Prostate gland (tissue), 2 donors: ENCODE data around the gene ZFHX3. TPM values are rescaled to one million over a fixed set of nuclear protein-coding genes. Genes with fewer than 3 reads are reported as not detected.

Experiments
- DNase-seq: peaks from one replicate; pipeline ENCODE4 v3.0.0-alpha.2; 2019; ENCODE audit warnings: low spot score
- H3K27ac ChIP-seq, 2 donors: fragments of 200-600 bp; sonication (generic); 2 replicates each; pipeline ENCODE4 v1.5.1; 2017 to 2019
- H3K27me3 ChIP-seq: fragments of 200-600 bp; sonication (generic); replicated peaks from 2 replicates; pipeline ENCODE4 v1.5.1; 2019; ENCODE audit not compliant: insufficient read depth
- H3K36me3 ChIP-seq, 2 donors: fragments of 200-600 bp; sonication (generic); 1 replicate in 1 of 2; 2 replicates in 1 of 2; pipeline versions ENCODE4 v1.5.1 to v1.8.1; 2017 to 2019
- H3K4me1 ChIP-seq: fragments of 200-600 bp; sonication (generic); replicated peaks from 2 replicates; pipeline ENCODE4 v1.5.1; 2019
- H3K4me3 ChIP-seq, 2 donors: fragments of 200-600 bp; sonication (generic); 2 replicates each; pipeline ENCODE4 v1.5.1; 2017 to 2019
- H3K9me3 ChIP-seq: fragments of 200-600 bp; sonication (generic); 2 replicates; pipeline ENCODE4 v1.5.1; 2017
- POLR2A ChIP-seq: fragments of 450-650 bp; IDR thresholded peaks from one replicate; pipeline ENCODE4 v1.6.1; 2016; ENCODE audit warnings: antibody characterized with exemption, mild to moderate bottlenecking
- POLR2AphosphoS5 ChIP-seq: sonication (generic); formaldehyde crosslinking; IDR thresholded peaks from one replicate; pipeline ENCODE4 v1.6.1; 2017; ENCODE audit warnings: antibody characterized with exemption
- WGBS: methylation state at CpG from one replicate; pipeline ENCODE4 v1.1.5; 2018; 5-methylcytosine and 5-hydroxymethylcytosine counted together
- intact Hi-C: fragments of 100-400 bp; cut with DNase I; formaldehyde crosslinking; loops from one replicate; pipeline ENCODE4 v1.14.2; 2022
- total RNA-seq, 2 donors: library from RNA; depleted of rRNA; stranded (reverse); fragments of >200 nt; gene quantifications; one replicate each; pipeline ENCODE4 v1.1.0, GENCODE V29; 2016
- TF ChIP-seq, protein P1 (sequence below), 4 experiments: fragments of 200-600 bp in 2 of 4; fragments of 450-650 bp in 2 of 4; sonication (generic) in 2 of 4; IDR thresholded peaks; 1 replicate in 3 of 4; 2 replicates in 1 of 4; pipeline ENCODE4 v1.5.1; 2016 to 2019; ENCODE audit warnings: antibody characterized with exemption in 4 of 4, mild to moderate bottlenecking in 2 of 4, moderate library complexity in 2 of 4

The ZFHX3 gene
- total RNA-seq, 2 donors from 2014 or later: 51.1 to 53.9 TPM

DNA sequence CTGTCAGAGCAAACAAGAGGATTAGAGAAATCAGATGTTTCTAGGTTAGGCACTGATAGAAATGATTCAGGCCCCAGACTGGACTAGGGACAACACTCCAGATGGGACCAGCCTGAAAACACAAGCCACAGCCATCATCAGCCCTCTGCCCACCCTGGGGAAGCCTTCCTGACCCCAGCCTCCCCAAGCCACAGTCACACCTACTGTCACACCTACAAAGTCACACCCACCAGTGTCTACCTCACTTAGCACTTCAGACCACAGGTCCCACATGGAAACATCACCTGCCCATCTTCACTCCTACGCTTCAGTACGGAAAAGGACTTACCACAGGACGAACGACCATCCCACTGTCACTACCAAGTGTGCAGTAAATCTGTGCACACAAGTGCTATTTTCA lies 197.9 kb downstream of the ZFHX3 start:
- Histone ChIP-seq H3K4me1 (peaks cover 19% of the 10 kb centered on the region), H3K27me3 (no peaks in the 10 kb centered on the region), H3K4me3 (no peak overlapping the region), H3K27ac (peak overlapping the region in 1 of 2 donors; percentile 20), H3K36me3 (no peaks in the 10 kb centered on the region), H3K9me3 (no peaks in the 10 kb centered on the region)
- intact Hi-C loops: loop anchor here (5.0 kb wide), 2 partner anchors 82 to 142 kb away; no protein-coding TSS in a partner anchor
- WGBS: 95% methylated on average over 4 of the region's 4 CpGs
- TF ChIP-seq POLR2A (no peak), POLR2AphosphoS5 (no peak)
- TF ChIP-seq, protein P1, sequence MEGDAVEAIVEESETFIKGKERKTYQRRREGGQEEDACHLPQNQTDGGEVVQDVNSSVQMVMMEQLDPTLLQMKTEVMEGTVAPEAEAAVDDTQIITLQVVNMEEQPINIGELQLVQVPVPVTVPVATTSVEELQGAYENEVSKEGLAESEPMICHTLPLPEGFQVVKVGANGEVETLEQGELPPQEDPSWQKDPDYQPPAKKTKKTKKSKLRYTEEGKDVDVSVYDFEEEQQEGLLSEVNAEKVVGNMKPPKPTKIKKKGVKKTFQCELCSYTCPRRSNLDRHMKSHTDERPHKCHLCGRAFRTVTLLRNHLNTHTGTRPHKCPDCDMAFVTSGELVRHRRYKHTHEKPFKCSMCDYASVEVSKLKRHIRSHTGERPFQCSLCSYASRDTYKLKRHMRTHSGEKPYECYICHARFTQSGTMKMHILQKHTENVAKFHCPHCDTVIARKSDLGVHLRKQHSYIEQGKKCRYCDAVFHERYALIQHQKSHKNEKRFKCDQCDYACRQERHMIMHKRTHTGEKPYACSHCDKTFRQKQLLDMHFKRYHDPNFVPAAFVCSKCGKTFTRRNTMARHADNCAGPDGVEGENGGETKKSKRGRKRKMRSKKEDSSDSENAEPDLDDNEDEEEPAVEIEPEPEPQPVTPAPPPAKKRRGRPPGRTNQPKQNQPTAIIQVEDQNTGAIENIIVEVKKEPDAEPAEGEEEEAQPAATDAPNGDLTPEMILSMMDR (IDR thresholded peaks at IDR 0.05): no peak
- DNase-seq: no peak

DNA sequence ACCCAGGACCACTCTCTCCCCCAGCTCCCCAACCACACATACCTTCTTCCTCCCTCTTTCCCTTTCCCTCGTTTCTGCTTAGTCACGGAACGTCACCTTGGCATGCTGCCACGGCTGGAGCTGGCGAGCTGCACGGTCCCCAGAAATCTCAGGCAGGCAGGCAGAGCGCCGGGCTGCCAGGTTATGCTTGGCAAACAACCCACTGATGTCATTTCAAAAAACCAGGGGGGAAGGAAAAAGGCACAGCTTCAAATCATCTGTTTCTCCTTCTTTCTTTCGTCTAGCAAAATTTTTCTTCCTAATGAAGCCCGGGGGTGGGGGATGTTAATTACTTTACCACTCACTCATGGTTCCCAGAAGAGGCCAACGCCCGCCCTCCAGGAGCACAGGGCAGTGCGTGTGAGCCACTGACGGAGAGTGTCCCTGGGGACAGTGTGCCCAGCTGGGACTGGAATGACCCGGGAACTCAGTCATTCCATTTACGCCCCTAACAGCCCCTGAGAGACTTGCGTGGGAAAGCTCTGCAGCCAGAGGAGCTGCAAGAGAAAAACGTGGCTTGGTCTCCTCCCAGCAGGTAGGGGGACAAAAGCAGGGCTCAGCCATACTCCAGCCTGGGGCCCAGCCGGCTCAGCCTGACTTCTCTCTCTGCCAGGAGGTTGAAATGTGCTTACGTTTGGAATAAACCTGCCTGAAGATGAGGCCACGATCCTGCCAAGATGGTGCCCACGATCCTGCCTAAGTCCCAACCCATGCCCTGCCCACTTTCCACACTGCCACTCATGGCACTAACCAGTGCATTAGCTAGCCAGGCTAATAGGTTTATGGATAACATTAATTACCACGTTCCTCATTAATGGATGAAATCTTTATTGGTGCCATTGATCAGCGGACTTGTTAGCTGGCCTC lies 198.9 kb downstream of the ZFHX3 start:
- Histone ChIP-seq H3K4me3 (no peak overlapping the region), H3K36me3 (no peaks in the 10 kb centered on the region), H3K9me3 (no peaks in the 10 kb centered on the region), H3K27me3 (no peaks in the 10 kb centered on the region), H3K27ac (peak overlapping the region; percentile 71 to 72), H3K4me1 (peaks cover 19% of the 10 kb centered on the region)
- TF ChIP-seq, protein P1 (IDR thresholded peaks at IDR 0.05): no peak
- peak; percentile 84 for TF ChIP-seq POLR2AphosphoS5
- DNase-seq: peak; percentile 86
- intact Hi-C loops: loop anchor here (5.0 kb wide), 1 partner anchor 198 kb away; the partner anchor contains the start of gene ZFHX3
- 25% methylated on average over 24 of the region's 24 CpGs for WGBS

DNA sequence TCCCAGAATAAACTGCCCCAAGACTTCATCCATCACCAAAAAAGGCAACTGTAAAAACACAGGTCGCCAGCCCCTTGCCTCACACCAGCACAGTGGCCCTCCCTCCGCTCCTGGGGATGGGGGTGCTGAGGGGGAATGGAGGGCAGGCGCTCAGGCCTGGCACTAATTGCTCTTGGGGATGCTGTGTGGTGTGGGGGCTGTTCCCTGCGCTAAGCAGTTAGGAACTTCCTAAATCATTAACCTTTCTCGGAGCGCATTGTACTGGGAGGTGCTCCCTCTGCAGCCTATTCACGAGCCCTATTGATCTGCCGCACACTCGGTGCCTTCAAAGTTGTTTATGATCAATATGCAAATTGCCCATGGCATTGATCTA lies 199.9 kb downstream of the ZFHX3 start:
- Histone ChIP-seq H3K36me3 (no peaks in the 10 kb centered on the region), H3K4me3 (no peak overlapping the region), H3K4me1 (peaks cover 19% of the 10 kb centered on the region), H3K27me3 (no peaks in the 10 kb centered on the region), H3K27ac (peak overlapping the region; percentile 71 to 72), H3K9me3 (no peaks in the 10 kb centered on the region)
- no peak for DNase-seq
- TF ChIP-seq POLR2A (no peak), POLR2AphosphoS5 (no peak)
- TF ChIP-seq, protein P1 (IDR thresholded peaks at IDR 0.05): no peak
- intact Hi-C loops: loop anchor here (5.0 kb wide), 1 partner anchor 199 kb away; the partner anchor contains the start of gene ZFHX3
- 93% methylated on average over 9 of the region's 9 CpGs for WGBS

DNA sequence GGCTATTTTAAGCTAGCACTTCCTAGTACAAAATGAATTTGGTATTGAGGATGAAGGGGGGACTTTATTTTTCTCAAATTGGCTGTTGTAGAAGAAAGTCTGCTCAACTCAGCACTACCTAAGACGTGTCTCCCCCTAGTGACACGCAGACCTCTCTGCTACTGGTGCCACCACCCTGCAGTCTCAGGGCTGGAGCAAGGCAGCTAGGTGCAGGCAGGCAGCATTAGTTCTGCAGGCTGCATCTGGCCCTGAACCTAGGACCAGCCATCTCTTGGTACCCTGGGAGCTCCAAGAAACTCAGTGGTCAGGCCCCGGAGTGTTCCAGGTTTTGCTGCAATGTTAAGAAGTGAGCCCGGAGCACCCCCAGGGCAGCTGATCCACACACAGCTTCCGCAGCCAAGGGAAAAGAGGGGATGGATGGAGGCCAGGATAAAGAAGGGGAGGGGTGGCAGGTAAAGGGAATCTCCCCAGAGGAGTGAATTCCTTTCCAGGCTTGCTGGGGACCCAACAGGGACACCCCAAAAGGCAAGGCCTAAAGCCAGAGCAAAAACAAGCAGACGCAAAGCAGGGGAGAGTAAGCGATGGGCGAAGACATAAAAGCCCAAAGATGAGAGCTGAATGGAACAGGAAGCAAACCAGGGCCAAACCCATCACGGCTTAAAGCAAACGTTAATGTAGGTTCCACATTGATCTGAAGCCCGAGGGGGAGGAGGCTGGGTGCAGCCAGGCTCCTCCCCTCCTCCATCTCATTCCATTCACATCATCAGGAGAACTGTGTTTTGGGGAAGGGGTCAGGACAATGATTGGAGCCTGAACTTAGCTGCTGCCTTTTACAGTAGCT lies 200.5 kb downstream of the ZFHX3 start:
- WGBS: 38% methylated on average over 11 of the region's 11 CpGs
- Histone ChIP-seq H3K27me3 (no peaks in the 10 kb centered on the region), H3K4me3 (no peak overlapping the region), H3K9me3 (no peaks in the 10 kb centered on the region), H3K36me3 (no peaks in the 10 kb centered on the region), H3K27ac (peak overlapping the region; percentile 71 to 72), H3K4me1 (peaks cover 19% of the 10 kb centered on the region)
- DNase-seq: no peak
- intact Hi-C loops: loop anchor here (5.0 kb wide), 1 partner anchor 200 kb away; the partner anchor contains the start of gene ZFHX3
- TF ChIP-seq, protein P1 (IDR thresholded peaks at IDR 0.05): peak in 2 of 4 experiments; percentile 15 to 25
- TF ChIP-seq POLR2A: no peak
